Keratinocyte (primary cell): Measurements from ENCODE around the gene TMEM151A.

ENCODE experiments used
- EZH2 ChIP-seq: IDR thresholded peaks from one replicate; pipeline ENCODE4 v1.6.1; 2012; ENCODE audit warnings: inconsistent platforms, mild to moderate bottlenecking, low read length, moderate library complexity
- TF ChIP-seq, protein P1 (sequence below), 3 experiments: IDR thresholded peaks in 1 of 3; conservative IDR thresholded peaks in 1 of 3; optimal IDR thresholded peaks in 1 of 3; 2 replicates in 2 of 3; 3 replicates in 1 of 3; pipeline versions ENCODE3 to v1.5.1; 2011; ENCODE audit warnings: low read length in 3 of 3, mild to moderate bottlenecking in 3 of 3, moderate library complexity in 2 of 3, control low read depth in 1 of 3, inconsistent platforms in 1 of 3; ENCODE audit not compliant: insufficient read depth in 2 of 3; ENCODE audit errors: extremely low read depth in 1 of 3

DNA sequence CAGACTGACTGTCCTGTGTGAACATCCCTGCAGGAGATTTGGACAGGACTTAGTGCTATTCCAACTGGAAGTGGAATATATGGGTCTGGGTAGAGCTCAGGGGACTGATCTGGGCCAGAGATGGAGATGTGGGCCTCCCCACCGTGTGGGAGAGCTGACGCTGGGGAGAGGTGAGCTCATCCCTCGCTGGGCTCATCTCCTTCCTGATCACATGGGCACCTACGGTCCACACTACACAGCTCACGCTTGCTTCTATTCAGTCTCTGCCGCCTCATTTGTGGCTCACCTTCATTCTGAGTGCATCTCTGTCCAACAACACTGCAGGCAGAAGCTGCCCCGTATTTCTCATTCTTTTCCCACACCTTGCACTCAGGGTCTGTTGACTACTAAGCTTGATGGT lies 39.9 kb upstream of the TMEM151A start:
- TF ChIP-seq, protein P1, sequence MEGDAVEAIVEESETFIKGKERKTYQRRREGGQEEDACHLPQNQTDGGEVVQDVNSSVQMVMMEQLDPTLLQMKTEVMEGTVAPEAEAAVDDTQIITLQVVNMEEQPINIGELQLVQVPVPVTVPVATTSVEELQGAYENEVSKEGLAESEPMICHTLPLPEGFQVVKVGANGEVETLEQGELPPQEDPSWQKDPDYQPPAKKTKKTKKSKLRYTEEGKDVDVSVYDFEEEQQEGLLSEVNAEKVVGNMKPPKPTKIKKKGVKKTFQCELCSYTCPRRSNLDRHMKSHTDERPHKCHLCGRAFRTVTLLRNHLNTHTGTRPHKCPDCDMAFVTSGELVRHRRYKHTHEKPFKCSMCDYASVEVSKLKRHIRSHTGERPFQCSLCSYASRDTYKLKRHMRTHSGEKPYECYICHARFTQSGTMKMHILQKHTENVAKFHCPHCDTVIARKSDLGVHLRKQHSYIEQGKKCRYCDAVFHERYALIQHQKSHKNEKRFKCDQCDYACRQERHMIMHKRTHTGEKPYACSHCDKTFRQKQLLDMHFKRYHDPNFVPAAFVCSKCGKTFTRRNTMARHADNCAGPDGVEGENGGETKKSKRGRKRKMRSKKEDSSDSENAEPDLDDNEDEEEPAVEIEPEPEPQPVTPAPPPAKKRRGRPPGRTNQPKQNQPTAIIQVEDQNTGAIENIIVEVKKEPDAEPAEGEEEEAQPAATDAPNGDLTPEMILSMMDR (optimal IDR thresholded peaks at IDR 0.05 in 1 of 3, IDR thresholded peaks at IDR 0.05 in 1 of 3, conservative IDR thresholded peaks at IDR 0.05 in 1 of 3; ENCODE audit: extremely low read depth in 1 of 3, insufficient read depth in 2 of 3, low read length in 3 of 3) = no peak
- no peak for TF ChIP-seq EZH2
